ENCODE data around the gene TMEM132E.

- no peak for TF ChIP-seq CTCF (IDR thresholded peaks at IDR 0.05; ENCODE audit: borderline replicate concordance, extremely low read depth, low read length, poor library complexity, severe bottlenecking)
- no peak for TF ChIP-seq EZH2 (IDR thresholded peaks at IDR 0.05; ENCODE audit: borderline replicate concordance, low read depth, low read length, severe bottlenecking)
Observed at GRCh38 chr17:34607917-34608316, 28.5 kb downstream of the TMEM132E start.
